ENCODE measurements around the gene CEP350. TPM values are rescaled to one million over a fixed set of nuclear protein-coding genes. Genes with fewer than 3 reads are reported as not detected.

The CEP350 gene
- polyA plus RNA-seq, 1 experiment, result 5.4 TPM

- no peak overlapping the region for H3K4me3 ChIP-seq (ENCODE audit: low read depth, low read length)
- CTCF ChIA-PET, result no interaction called here
- POLR2A ChIA-PET, result no interaction called here
- peaks cover 2% of the 10 kb centered on the region; the same call in 1 of the 2 replicates for H3K36me3 ChIP-seq (ENCODE audit: control insufficient read depth, insufficient read depth, low read length)
- TF ChIP-seq, protein P1, sequence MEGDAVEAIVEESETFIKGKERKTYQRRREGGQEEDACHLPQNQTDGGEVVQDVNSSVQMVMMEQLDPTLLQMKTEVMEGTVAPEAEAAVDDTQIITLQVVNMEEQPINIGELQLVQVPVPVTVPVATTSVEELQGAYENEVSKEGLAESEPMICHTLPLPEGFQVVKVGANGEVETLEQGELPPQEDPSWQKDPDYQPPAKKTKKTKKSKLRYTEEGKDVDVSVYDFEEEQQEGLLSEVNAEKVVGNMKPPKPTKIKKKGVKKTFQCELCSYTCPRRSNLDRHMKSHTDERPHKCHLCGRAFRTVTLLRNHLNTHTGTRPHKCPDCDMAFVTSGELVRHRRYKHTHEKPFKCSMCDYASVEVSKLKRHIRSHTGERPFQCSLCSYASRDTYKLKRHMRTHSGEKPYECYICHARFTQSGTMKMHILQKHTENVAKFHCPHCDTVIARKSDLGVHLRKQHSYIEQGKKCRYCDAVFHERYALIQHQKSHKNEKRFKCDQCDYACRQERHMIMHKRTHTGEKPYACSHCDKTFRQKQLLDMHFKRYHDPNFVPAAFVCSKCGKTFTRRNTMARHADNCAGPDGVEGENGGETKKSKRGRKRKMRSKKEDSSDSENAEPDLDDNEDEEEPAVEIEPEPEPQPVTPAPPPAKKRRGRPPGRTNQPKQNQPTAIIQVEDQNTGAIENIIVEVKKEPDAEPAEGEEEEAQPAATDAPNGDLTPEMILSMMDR (IDR thresholded peaks at IDR 0.05; ENCODE audit: insufficient read depth, low read depth, low read length), result no peak
- H3K27me3 ChIP-seq (ENCODE audit: control insufficient read depth, insufficient read depth, low read length), result no peaks in the 10 kb centered on the region
- no peak for DNase-seq (ENCODE audit: low read depth)
Observed at GRCh38 chr1:180103819-180104218, 149.2 kb downstream of the CEP350 start.

DNA sequence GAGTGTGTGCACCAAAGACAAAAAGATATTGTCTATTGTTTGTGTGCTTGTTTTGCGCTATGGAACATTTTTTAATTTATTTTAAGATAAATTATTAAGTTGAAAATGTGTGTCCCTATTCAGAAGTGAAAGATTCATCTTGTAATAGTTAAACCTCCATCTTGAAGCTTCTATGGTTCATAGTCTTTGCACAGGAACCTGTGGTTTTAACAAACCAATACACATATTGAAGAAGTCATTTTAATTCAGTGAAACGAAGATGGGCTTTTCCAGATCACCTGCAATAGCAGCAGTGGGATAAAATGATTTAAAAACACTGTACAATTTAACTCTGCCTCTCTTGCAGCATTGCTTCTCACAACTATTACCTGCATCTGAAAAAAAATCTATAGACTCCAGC is 157.5 kb downstream of the CEP350 start:
- Histone ChIP-seq H3K4me3 (ENCODE audit: low read depth, low read length) (no peak overlapping the region), H3K27me3 (ENCODE audit: control insufficient read depth, insufficient read depth, low read length) (no peaks in the 10 kb centered on the region), H3K36me3 (ENCODE audit: control insufficient read depth, insufficient read depth, low read length) (peaks cover 11% of the 10 kb centered on the region)
- ChIA-PET CTCF (interaction anchor here (0.6 to 1.2 kb wide), 2 partner anchors 9 to 22 kb away, joined by 3 read pairs; no protein-coding TSS in a partner anchor), POLR2A (no interaction called here)
- no peak for DNase-seq (ENCODE audit: low read depth)
- TF ChIP-seq, protein P1 (IDR thresholded peaks at IDR 0.05; ENCODE audit: insufficient read depth, low read depth, low read length), result no peak

DNA sequence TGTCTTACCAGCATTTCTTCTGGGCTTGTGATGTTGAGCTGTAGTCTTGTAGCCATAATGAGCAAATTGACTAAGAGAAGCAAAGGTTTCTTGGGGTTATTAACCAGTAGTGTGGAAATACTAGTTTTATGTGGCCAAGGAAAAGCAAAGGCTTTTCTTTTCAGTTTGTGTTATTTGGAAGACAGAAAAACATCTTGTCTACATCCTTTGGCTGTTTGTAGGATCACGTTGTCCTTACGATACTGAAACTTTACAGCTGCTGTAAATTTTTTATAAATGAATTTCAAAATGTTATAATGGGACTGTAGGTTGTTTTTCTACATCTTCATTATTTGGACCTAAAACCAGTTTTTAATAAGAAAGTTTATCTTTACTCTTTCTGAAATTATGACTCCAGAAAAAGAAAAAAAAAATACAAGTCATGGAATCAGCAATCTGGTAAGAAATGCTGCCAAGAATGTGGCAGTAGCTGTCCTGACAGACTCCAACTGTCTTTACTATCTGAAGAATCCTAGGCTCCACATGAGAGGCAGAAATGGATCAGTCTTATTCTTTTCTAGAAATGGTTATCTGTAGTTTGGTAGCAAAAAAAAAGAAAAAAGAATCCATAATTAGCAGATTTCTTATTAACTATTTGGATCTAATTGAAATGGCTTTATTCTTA is 158.5 kb downstream of the CEP350 start:
- ChIA-PET POLR2A (no interaction called here), CTCF (interaction anchor here (0.7 to 1.6 kb wide), 2 partner anchors 9 to 296 kb away, joined by 4 to 6 read pairs; no protein-coding TSS in a partner anchor)
- TF ChIP-seq, protein P1 (IDR thresholded peaks at IDR 0.05; ENCODE audit: insufficient read depth, low read depth, low read length), result no peak
- H3K27me3 ChIP-seq (ENCODE audit: control insufficient read depth, insufficient read depth, low read length), result no peaks in the 10 kb centered on the region
- H3K36me3 ChIP-seq (ENCODE audit: control insufficient read depth, insufficient read depth, low read length), result peaks cover 9% of the 10 kb centered on the region
- DNase-seq (ENCODE audit: low read depth), result no peak
- H3K4me3 ChIP-seq (ENCODE audit: low read depth, low read length), result no peak overlapping the region

DNA sequence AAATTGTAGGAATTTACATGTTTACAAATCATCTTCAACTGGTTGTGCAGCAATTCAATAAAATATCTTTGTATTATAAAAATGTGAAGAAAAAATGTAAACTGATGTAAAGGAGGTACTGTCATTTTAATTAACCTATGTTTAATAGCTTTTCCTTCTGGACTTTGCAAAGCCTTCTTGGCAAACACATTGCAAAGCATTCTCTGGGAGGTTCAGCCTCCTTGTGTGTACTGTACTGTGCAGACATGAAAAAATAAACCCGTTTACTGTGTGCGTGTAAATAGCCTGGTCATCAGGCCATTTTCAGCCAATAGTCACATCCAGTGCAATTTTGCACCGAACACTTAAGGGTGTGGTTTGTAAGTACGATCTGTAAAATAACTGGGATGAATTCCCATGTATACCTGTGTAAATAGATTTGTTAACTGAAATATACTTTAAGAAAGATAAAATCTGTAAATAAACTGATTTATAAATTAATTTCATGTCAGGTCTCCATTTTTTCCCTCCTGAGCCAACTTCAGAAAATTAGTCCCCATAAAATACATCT is 159.9 kb downstream of the CEP350 start:
- no peak for DNase-seq (ENCODE audit: low read depth)
- TF ChIP-seq, protein P1 (IDR thresholded peaks at IDR 0.05; ENCODE audit: insufficient read depth, low read depth, low read length), result no peak
- H3K27me3 ChIP-seq (ENCODE audit: control insufficient read depth, insufficient read depth, low read length), result no peaks in the 10 kb centered on the region
- peaks cover 9% of the 10 kb centered on the region for H3K36me3 ChIP-seq (ENCODE audit: control insufficient read depth, insufficient read depth, low read length)
- ChIA-PET CTCF (interaction anchor here (1.6 kb wide), 1 partner anchor 8 kb away, joined by 6 read pairs; no protein-coding TSS in a partner anchor), POLR2A (interaction anchor here (0.6 kb wide), 1 partner anchor 276 kb away, joined by 4 read pairs; no protein-coding TSS in a partner anchor)
- H3K4me3 ChIP-seq (ENCODE audit: low read depth, low read length), result no peak overlapping the region

DNA sequence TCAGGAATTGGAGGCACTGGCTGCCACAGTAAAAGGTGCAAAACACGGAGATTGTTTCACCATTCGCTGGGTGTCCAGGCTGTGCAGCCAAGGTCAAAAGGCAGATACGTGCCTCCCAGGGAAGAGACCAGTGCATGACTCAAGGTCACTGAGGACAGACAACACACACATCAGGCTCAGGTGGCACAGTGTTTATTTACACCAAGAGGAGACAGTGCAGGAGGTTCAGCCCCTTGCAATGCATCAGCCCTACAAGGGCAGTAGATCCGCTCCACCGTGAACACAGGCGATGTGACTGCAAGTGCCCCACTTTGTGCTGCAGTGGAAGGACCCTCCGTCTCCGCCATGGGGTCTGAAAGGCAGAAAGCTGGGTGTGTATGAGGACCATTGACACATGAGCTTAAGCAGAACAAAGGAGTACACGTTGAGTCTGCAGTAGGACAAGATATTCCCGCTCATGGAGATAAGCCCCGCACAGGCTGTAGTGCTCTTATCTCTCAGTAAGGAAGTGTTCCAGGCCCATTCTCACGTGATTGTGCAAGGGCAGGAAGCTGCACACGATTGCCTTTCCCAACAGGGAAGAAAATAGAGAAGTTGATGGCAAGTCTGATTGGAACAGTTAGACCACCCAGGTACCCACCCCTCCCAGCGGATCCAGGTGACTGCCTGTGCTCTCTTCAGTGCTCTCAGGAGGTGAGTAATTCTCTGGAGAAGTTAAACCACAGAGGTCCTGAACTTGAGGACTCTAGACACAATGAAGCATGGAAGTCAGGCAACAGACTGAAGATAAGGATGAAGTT is 162.6 kb downstream of the CEP350 start:
- DNase-seq (ENCODE audit: low read depth), result no peak
- POLR2A ChIA-PET, result interaction anchor here (0.7 kb wide), 1 partner anchor 15 kb away, joined by 3 read pairs; no protein-coding TSS in a partner anchor
- Histone ChIP-seq H3K36me3 (ENCODE audit: control insufficient read depth, insufficient read depth, low read length) (peaks cover under 1% of the 10 kb centered on the region; the same call in 1 of the 2 replicates), H3K4me3 (ENCODE audit: low read depth, low read length) (no peak overlapping the region), H3K27me3 (ENCODE audit: control insufficient read depth, insufficient read depth, low read length) (no peaks in the 10 kb centered on the region)
- CTCF ChIA-PET, result interaction anchor here (0.5 to 1.0 kb wide), 2 partner anchors 11 to 16 kb away, joined by 3 to 4 read pairs; no protein-coding TSS in a partner anchor
- TF ChIP-seq, protein P1 (IDR thresholded peaks at IDR 0.05; ENCODE audit: insufficient read depth, low read depth, low read length), result no peak

Data from BJ (cell line).